Panc1 (cell line): ENCODE results near the gene DIPK1B. TPM values are rescaled to one million over a fixed set of nuclear protein-coding genes. Genes with fewer than 3 reads are reported as not detected.

ENCODE experiments used
- ATAC-seq: fragments of 200-7000 bp; cut with Tn5 transposase; 2 replicates; pipeline ENCODE4 v1.9.1; 2020; ENCODE audit warnings: mild to moderate bottlenecking, moderate library complexity
- BruUV-seq: library from RNA; stranded (reverse); fragments of 400-500 nt; replicated peaks from 2 replicates; lab custom pipeline; 2021; lab: Mats Ljungman, UMichigan
- CTCF ChIA-PET: fragments of 300-600 bp; sonication (Branson Sonifier 250); formaldehyde crosslinking; loops from one replicate; lab custom pipeline; 2022; ENCODE audit warnings: antibody characterized with exemption; lab: Charles Lee
- POLR2A ChIA-PET: fragments of 300-600 bp; sonication (Branson Sonifier 250); formaldehyde crosslinking; loops from one replicate; lab custom pipeline; 2022; ENCODE audit warnings: antibody characterized with exemption; lab: Charles Lee
- DNase-seq: peaks from one replicate; pipeline ENCODE4 v3.0.0-alpha.2; 2010; ENCODE audit warnings: low read depth, low spot score
- H3K27ac ChIP-seq: 2 replicates; pipeline ENCODE4 v1.5.1; 2011; ENCODE audit warnings: mild to moderate bottlenecking, low read length, inconsistent platforms
- H3K27me3 ChIP-seq: fragments of 200-500 bp; sonication (Bioruptor generic); 2 replicates; pipeline ENCODE4 v1.6.0; 2014; ENCODE audit warnings: low read length, inconsistent platforms; ENCODE audit not compliant: control insufficient read depth, insufficient read depth
- H3K36me3 ChIP-seq: fragments of 200-500 bp; sonication (Bioruptor generic); 2 replicates; pipeline ENCODE4 v1.5.1; 2014; ENCODE audit warnings: inconsistent platforms, mild to moderate bottlenecking, low read length, moderate library complexity; ENCODE audit not compliant: control insufficient read depth, insufficient read depth
- H3K4me1 ChIP-seq: 2 replicates; pipeline ENCODE4 v1.5.1; 2011; ENCODE audit warnings: inconsistent platforms, mild to moderate bottlenecking, low read length, moderate library complexity; ENCODE audit not compliant: control insufficient read depth, insufficient read depth
- H3K4me3 ChIP-seq, 2 experiments: 2 replicates each; pipeline ENCODE4 v1.5.1; 2011 to 2012; ENCODE audit warnings: low read depth in 2 of 2, low read length in 2 of 2, mild to moderate bottlenecking in 2 of 2, inconsistent platforms in 1 of 2, moderate library complexity in 1 of 2
- H3K9me3 ChIP-seq: fragments of 200-500 bp; sonication (Bioruptor generic); 2 replicates; pipeline ENCODE4 v1.5.1; 2014; ENCODE audit warnings: low read depth, mild to moderate bottlenecking, inconsistent platforms, low read length, moderate library complexity; ENCODE audit not compliant: control insufficient read depth, insufficient read depth
- POLR2AphosphoS5 ChIP-seq: IDR thresholded peaks from 2 replicates; pipeline ENCODE4 v1.6.1; 2012; ENCODE audit warnings: mild to moderate bottlenecking, low read depth, low read length, moderate library complexity
- SIN3A ChIP-seq: IDR thresholded peaks from 2 replicates; pipeline ENCODE4 v1.6.1; 2012; ENCODE audit warnings: low read depth, mild to moderate bottlenecking, low read length, moderate library complexity, borderline replicate concordance; ENCODE audit not compliant: insufficient read depth
- TCF7L2 ChIP-seq: IDR thresholded peaks from 2 replicates; pipeline ENCODE4 v1.6.1; 2011; ENCODE audit warnings: mild to moderate bottlenecking, low read depth, low read length, inconsistent platforms
- in situ Hi-C: cut with HindIII; loops from 2 replicates; pipeline ENCODE4 v1.10.0; 2016; ENCODE audit warnings: low sequenced_read_pairs, low pct_unique_long_range_greater_than_20kb
- intact Hi-C: fragments of 100-400 bp; cut with micrococcal nuclease; formaldehyde crosslinking; loops from one replicate; pipeline ENCODE4 v1.10.0; 2022; ENCODE audit not compliant: unreplicated experiment
- total RNA-seq: library from RNA; stranded (reverse); gene quantifications from one replicate; pipeline ENCODE4 v1.2.1, GENCODE V29; 2021; ENCODE audit not compliant: unreplicated experiment
- TF ChIP-seq, protein P1 (sequence below), 2 experiments: IDR thresholded peaks; 2 replicates each; pipeline ENCODE4 v1.6.1; 2011 to 2012; ENCODE audit warnings: low read depth in 2 of 2, control low read depth in 1 of 2, low read length in 1 of 2, mild to moderate bottlenecking in 1 of 2, moderate library complexity in 1 of 2; ENCODE audit not compliant: insufficient read depth in 1 of 2
- TF ChIP-seq, protein P2 (sequence below): fragments of 450-650 bp; IDR thresholded peaks from 2 replicates; pipeline ENCODE4 v1.5.1; 2017; ENCODE audit warnings: mild to moderate bottlenecking

Gene DIPK1B
- total RNA-seq, 1 experiment from 2014 or later = 10.6 TPM

DNA sequence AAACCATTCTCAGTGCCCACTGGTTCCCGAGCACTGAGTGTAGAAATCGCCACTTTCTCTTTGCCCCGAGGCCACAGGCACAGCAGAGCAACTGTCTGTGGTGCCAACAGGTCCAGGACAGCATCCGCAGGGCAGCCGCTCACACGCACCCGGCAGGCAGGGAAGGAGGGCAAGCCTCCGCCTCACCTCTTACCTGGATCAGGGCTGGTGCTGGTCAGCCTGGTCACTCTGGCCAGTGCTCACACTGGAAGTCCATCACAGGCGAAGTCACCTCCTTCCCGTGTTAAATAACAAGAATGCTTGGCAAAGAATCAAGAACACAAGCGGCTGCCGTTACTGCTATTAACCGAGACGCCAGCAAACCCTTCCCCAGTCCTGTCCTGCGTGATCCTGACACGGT is 13.7 kb downstream of the DIPK1B start:
- peak overlapping the region; percentile 93 for H3K27ac ChIP-seq
- DNase-seq (no peak), ATAC-seq (no peak)
- peaks cover 14% of the 10 kb centered on the region for H3K36me3 ChIP-seq
- BruUV-seq = no TSS peak
- no peaks in the 10 kb centered on the region for H3K9me3 ChIP-seq
- in situ Hi-C loops = no loop called here
- H3K4me1 ChIP-seq = peaks cover 37% of the 10 kb centered on the region
- peak overlapping the region; percentile 92 to 96 for H3K4me3 ChIP-seq
- ChIA-PET CTCF (no interaction called here), POLR2A (no interaction called here)
- no peaks in the 10 kb centered on the region for H3K27me3 ChIP-seq
- TF ChIP-seq TCF7L2 (no peak), SIN3A (no peak), POLR2AphosphoS5 (no peak)
- TF ChIP-seq, protein P1, sequence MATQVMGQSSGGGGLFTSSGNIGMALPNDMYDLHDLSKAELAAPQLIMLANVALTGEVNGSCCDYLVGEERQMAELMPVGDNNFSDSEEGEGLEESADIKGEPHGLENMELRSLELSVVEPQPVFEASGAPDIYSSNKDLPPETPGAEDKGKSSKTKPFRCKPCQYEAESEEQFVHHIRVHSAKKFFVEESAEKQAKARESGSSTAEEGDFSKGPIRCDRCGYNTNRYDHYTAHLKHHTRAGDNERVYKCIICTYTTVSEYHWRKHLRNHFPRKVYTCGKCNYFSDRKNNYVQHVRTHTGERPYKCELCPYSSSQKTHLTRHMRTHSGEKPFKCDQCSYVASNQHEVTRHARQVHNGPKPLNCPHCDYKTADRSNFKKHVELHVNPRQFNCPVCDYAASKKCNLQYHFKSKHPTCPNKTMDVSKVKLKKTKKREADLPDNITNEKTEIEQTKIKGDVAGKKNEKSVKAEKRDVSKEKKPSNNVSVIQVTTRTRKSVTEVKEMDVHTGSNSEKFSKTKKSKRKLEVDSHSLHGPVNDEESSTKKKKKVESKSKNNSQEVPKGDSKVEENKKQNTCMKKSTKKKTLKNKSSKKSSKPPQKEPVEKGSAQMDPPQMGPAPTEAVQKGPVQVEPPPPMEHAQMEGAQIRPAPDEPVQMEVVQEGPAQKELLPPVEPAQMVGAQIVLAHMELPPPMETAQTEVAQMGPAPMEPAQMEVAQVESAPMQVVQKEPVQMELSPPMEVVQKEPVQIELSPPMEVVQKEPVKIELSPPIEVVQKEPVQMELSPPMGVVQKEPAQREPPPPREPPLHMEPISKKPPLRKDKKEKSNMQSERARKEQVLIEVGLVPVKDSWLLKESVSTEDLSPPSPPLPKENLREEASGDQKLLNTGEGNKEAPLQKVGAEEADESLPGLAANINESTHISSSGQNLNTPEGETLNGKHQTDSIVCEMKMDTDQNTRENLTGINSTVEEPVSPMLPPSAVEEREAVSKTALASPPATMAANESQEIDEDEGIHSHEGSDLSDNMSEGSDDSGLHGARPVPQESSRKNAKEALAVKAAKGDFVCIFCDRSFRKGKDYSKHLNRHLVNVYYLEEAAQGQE (IDR thresholded peaks at IDR 0.05; ENCODE audit: insufficient read depth in 1 of 2, low read depth in 2 of 2, low read length in 1 of 2) = no peak
- TF ChIP-seq, protein P2, sequence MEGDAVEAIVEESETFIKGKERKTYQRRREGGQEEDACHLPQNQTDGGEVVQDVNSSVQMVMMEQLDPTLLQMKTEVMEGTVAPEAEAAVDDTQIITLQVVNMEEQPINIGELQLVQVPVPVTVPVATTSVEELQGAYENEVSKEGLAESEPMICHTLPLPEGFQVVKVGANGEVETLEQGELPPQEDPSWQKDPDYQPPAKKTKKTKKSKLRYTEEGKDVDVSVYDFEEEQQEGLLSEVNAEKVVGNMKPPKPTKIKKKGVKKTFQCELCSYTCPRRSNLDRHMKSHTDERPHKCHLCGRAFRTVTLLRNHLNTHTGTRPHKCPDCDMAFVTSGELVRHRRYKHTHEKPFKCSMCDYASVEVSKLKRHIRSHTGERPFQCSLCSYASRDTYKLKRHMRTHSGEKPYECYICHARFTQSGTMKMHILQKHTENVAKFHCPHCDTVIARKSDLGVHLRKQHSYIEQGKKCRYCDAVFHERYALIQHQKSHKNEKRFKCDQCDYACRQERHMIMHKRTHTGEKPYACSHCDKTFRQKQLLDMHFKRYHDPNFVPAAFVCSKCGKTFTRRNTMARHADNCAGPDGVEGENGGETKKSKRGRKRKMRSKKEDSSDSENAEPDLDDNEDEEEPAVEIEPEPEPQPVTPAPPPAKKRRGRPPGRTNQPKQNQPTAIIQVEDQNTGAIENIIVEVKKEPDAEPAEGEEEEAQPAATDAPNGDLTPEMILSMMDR = no peak
- intact Hi-C loops = no loop called here

DNA sequence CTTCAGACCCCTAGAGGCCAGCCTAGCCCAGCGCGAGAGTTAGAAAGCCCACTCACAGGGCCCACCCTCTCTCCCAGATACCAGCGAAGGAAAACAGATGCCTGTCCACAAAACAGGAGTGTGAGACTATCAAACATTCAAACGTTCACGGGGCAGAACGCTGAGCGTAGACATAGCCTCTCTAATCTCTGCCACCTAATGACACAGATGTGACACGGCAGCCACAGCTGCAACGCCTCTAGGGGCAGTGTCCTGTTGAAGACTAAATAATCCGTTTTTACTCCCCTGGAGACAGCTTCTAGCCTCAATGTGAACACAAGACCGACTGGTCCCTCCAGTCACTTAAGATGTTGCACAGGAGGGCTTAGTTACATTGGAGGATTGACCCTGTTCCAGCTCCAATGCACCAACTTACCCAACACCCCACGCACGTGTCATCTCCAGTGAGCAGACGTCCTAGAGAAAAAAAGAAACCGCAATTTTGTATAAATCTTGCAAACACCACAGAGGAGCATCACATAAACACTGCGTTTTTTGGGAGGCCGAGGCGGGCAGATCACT is 14.3 kb downstream of the DIPK1B start:
- intact Hi-C loops = no loop called here

More for the DNA sequence above, 14.3 kb downstream of the DIPK1B start:
- Histone ChIP-seq H3K4me3 (peak overlapping the region; percentile 92 to 96), H3K4me1 (peaks cover 37% of the 10 kb centered on the region), H3K27ac (peak overlapping the region; percentile 93), H3K27me3 (no peaks in the 10 kb centered on the region), H3K9me3 (no peaks in the 10 kb centered on the region), H3K36me3 (peaks cover 14% of the 10 kb centered on the region)
- ATAC-seq (no peak), DNase-seq (peak; percentile 32)
- TF ChIP-seq SIN3A = no peak
- TF ChIP-seq, protein P2 = peak; percentile 60
- ChIA-PET CTCF (interaction anchor here (0.6 kb wide), 1 partner anchor 20 kb away, joined by 4 read pairs; no protein-coding TSS in a partner anchor), POLR2A (no interaction called here)
- TSS peak; percentile 91 for BruUV-seq
- in situ Hi-C loops = no loop called here
